Measurements from ENCODE around the gene TMEM179.
"Not testable (repeated sequence)": the region's sequence is repeated elsewhere in the genome, so short reads cannot be mapped to it uniquely, and the experiment has no call there.

Gene TMEM179

GRCh38 chr14:104586832-104587620 lies 17.5 kb downstream of the TMEM179 start:
- DNase-seq (ENCODE audit: low read depth in 2 of 2): no peak

- DNase-seq (ENCODE audit: low read depth in 2 of 2): no peak
These were observed 18.4 kb downstream of the TMEM179 start for GRCh38 chr14:104585966-104586697.

GRCh38 chr14:104584557-104584956 lies 20.0 kb downstream of the TMEM179 start:
- DNase-seq (ENCODE audit: low read depth in 2 of 2): no peak

- no peak for DNase-seq (ENCODE audit: low read depth in 2 of 2)
These were observed 20.9 kb downstream of the TMEM179 start for GRCh38 chr14:104583424-104584306.

GRCh38 chr14:104582662-104583061 lies 21.9 kb downstream of the TMEM179 start:
- DNase-seq (ENCODE audit: low read depth in 2 of 2): no peak

- DNase-seq (ENCODE audit: low read depth in 2 of 2): no peak
These were observed 22.6 kb downstream of the TMEM179 start for GRCh38 chr14:104582005-104582404.

- DNase-seq (ENCODE audit: low read depth in 2 of 2): no peak
These were observed 23.1 kb downstream of the TMEM179 start for GRCh38 chr14:104581521-104581920.

GRCh38 chr14:104580961-104581360 lies 23.6 kb downstream of the TMEM179 start:
- no peak for DNase-seq (ENCODE audit: low read depth in 2 of 2)

- not testable (repeated sequence) for DNase-seq (ENCODE audit: low read depth in 2 of 2)
These were observed 24.6 kb downstream of the TMEM179 start for GRCh38 chr14:104579939-104580338.

- no peak for DNase-seq (ENCODE audit: low read depth in 2 of 2)
These were observed 25.1 kb downstream of the TMEM179 start, which contains the start of gene C14orf180 for GRCh38 chr14:104579507-104579906. Gene C14orf180, plus strand, starts transcription at chr14:104579764. Its CDS starts 6,667 bp downstream, at chr14:104586431.

- no peak for DNase-seq (ENCODE audit: low read depth in 2 of 2)
These were observed 26.3 kb downstream of the TMEM179 start for GRCh38 chr14:104578321-104578720.

- no peak for DNase-seq (ENCODE audit: low read depth in 2 of 2)
These were observed 26.7 kb downstream of the TMEM179 start for GRCh38 chr14:104577847-104578301.

GRCh38 chr14:104577426-104577825 lies 27.1 kb downstream of the TMEM179 start:
- DNase-seq (ENCODE audit: low read depth in 2 of 2): no peak

GRCh38 chr14:104576970-104577332 lies 27.6 kb downstream of the TMEM179 start:
- no peak for DNase-seq (ENCODE audit: low read depth in 2 of 2)

GRCh38 chr14:104576232-104576969 lies 28.2 kb downstream of the TMEM179 start:
- DNase-seq (ENCODE audit: low read depth in 2 of 2): no peak

- no peak for DNase-seq (ENCODE audit: low read depth in 2 of 2)
These were observed 29.5 kb downstream of the TMEM179 start for GRCh38 chr14:104574978-104575583.

- DNase-seq (ENCODE audit: low read depth in 2 of 2): no peak
These were observed 30.0 kb downstream of the TMEM179 start for GRCh38 chr14:104574536-104574935.

- DNase-seq (ENCODE audit: low read depth in 2 of 2): no peak
These were observed 30.6 kb downstream of the TMEM179 start for GRCh38 chr14:104573930-104574329.

- DNase-seq (ENCODE audit: low read depth in 2 of 2): no peak
These were observed 31.9 kb downstream of the TMEM179 start for GRCh38 chr14:104572668-104573067.

GRCh38 chr14:104572024-104572626 lies 32.4 kb downstream of the TMEM179 start:
- DNase-seq (ENCODE audit: low read depth in 2 of 2): no peak

All from stimulated activated CD8-positive, alpha-beta memory T cell treated with anti-CD3 and anti-CD28 coated beads, Interleukin-2, amount 100 ng/mL, for 1 hour (primary cell).